ENCODE measurements around the gene UGP2. TPM values are rescaled to one million over a fixed set of nuclear protein-coding genes. Genes with fewer than 3 reads are reported as not detected.

Gene UGP2
- total and polyA plus RNA-seq, 2 of the 4 experiments (the other 2 are of a cell fraction) = 45.0 to 58.8 TPM

GRCh38 chr2:63801455-63801854 lies 40.2 kb upstream of the UGP2 start:
- H2BK120ac ChIP-seq (ENCODE audit: low read depth, low read length) = no peak overlapping the region
- BruUV-seq (replicated peaks) = no TSS peak

More at GRCh38 chr2:63801455-63801854, 40.2 kb upstream of the UGP2 start:
- H3K4me2 ChIP-seq (ENCODE audit: low read depth, low read length) = no peak overlapping the region
- ATAC-seq (ENCODE audit: low read depth) (no peak), DNase-seq (no peak)
- no peak overlapping the region for H2AK5ac ChIP-seq (ENCODE audit: low read depth, low read length)
- no peaks in the 10 kb centered on the region for H3K9me3 ChIP-seq (ENCODE audit: control insufficient read depth, insufficient read depth, low read length)
- H3K18ac ChIP-seq (ENCODE audit: low read depth, low read length) = no peak overlapping the region
- no peak overlapping the region for H3K27ac ChIP-seq (ENCODE audit: insufficient read depth, low read length)
- POLR2A ChIA-PET (ENCODE audit: unreplicated experiment) = no interaction called here
- dilution Hi-C loops (cut with HindIII; ENCODE audit: low sequenced_read_pairs, unreplicated experiment) (no loop called here), in situ Hi-C loops (cut with MboI; ENCODE audit: low sequenced_read_pairs) (no loop called here), intact Hi-C loops (cut with micrococcal nuclease) (no loop called here)
- H2BK15ac ChIP-seq (ENCODE audit: low read depth, low read length) = no peak overlapping the region
- no peaks in the 10 kb centered on the region for H3K36me3 ChIP-seq (ENCODE audit: control insufficient read depth, insufficient read depth, low read length)
- H3K9me1 ChIP-seq (ENCODE audit: insufficient read depth, low read length) = no peaks in the 10 kb centered on the region
- WGBS, 2 experiments (ENCODE audit: extremely low coverage in 2 of 2, insufficient read length in 1 of 2) = no CpG with 5 or more reads among the region's 6 CpGs
- no peaks in the 10 kb centered on the region for H4K20me1 ChIP-seq (ENCODE audit: insufficient read depth, low read length)
- no peak overlapping the region for H2BK5ac ChIP-seq (ENCODE audit: low read depth, low read length, poor library complexity, severe bottlenecking)
- H3K4me1 ChIP-seq (ENCODE audit: control insufficient read depth, insufficient read depth, low read length) = no peaks in the 10 kb centered on the region
- H3K4ac ChIP-seq (ENCODE audit: low read depth, low read length) = no peak overlapping the region
- no peak overlapping the region for H3K9ac ChIP-seq (ENCODE audit: low read depth, low read length)
- no peak overlapping the region for H4K91ac ChIP-seq (ENCODE audit: insufficient read depth, low read depth, low read length)
- no peaks in the 10 kb centered on the region for H3K79me1 ChIP-seq (ENCODE audit: low read depth in 1 of 2, low read length in 2 of 2)
- CTCF ChIA-PET = no interaction called here
- no peak overlapping the region for H2BK20ac ChIP-seq (ENCODE audit: low read depth, low read length)
- H3K14ac ChIP-seq (replicated peaks; ENCODE audit: low read depth, low read length) = no peak overlapping the region
- no peak overlapping the region for H2AK9ac ChIP-seq (replicated peaks; ENCODE audit: low read depth, low read length, poor library complexity)
- no peak overlapping the region for H3K23ac ChIP-seq (ENCODE audit: low read depth, low read length)
- H3K4me3 ChIP-seq (ENCODE audit: insufficient read depth, low read depth, low read length) = no peak overlapping the region
- no peak overlapping the region for H4K8ac ChIP-seq (ENCODE audit: low read depth in 2 of 2, low read length in 2 of 2)
- H3K27me3 ChIP-seq (ENCODE audit: control insufficient read depth, insufficient read depth, low read length) = no peaks in the 10 kb centered on the region
- H2AFZ ChIP-seq (replicated peaks; ENCODE audit: low read length, poor library complexity) = no peak overlapping the region
- TF ChIP-seq USF2 (IDR thresholded peaks at IDR 0.05; ENCODE audit: low read depth, low read length) (no peak), MAFK (IDR thresholded peaks at IDR 0.05; ENCODE audit: low read depth, low read length) (no peak), RFX5 (IDR thresholded peaks at IDR 0.05; ENCODE audit: low read depth, low read length) (no peak), MXI1 (IDR thresholded peaks at IDR 0.05; ENCODE audit: borderline replicate concordance, low read depth, low read length) (no peak), SMC3 (IDR thresholded peaks at IDR 0.05; ENCODE audit: low read depth, low read length) (no peak), CEBPB (IDR thresholded peaks at IDR 0.05; ENCODE audit: low read depth, low read length) (no peak), POLR2A (IDR thresholded peaks at IDR 0.05; ENCODE audit: low read depth, low read length) (no peak)
- TF ChIP-seq, protein P1, sequence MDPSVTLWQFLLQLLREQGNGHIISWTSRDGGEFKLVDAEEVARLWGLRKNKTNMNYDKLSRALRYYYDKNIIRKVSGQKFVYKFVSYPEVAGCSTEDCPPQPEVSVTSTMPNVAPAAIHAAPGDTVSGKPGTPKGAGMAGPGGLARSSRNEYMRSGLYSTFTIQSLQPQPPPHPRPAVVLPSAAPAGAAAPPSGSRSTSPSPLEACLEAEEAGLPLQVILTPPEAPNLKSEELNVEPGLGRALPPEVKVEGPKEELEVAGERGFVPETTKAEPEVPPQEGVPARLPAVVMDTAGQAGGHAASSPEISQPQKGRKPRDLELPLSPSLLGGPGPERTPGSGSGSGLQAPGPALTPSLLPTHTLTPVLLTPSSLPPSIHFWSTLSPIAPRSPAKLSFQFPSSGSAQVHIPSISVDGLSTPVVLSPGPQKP (IDR thresholded peaks at IDR 0.05; ENCODE audit: borderline replicate concordance, low read depth, low read length) = no peak
- H3K56ac ChIP-seq (ENCODE audit: extremely low read depth, insufficient read depth, low read length) = no peak overlapping the region
- no peak overlapping the region for H4K5ac ChIP-seq (ENCODE audit: low read depth, low read length)
